ENCODE data around the gene RAPGEF4.

RAPGEF4 gene

DNA sequence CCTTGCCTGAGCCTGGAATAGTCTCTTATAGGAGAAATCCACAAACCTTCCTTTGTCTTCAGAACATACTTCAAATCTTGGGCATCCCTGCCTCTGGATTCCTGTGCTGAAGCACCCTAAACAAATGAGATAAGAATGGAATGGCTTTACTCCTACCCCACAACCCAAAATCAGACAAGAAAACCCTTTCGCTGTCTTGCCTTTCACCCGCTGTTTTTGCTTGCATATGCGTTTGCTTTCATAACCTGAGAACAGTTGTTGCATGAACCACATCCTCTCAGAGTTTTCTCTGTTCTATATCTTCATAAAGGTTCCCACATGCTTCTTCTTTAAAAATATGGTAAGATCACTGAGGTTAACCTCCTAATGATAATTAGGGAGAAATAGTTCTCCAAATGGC, 207.9 kb downstream of the RAPGEF4 start:
- H3K79me2 ChIP-seq (ENCODE audit: control insufficient read depth, low read length), result no peaks in the 10 kb centered on the region
- H3K9me2 ChIP-seq (replicated peaks; ENCODE audit: control insufficient read depth, low read length), result no peaks in the 10 kb centered on the region
- no peak overlapping the region for H3K4me2 ChIP-seq (ENCODE audit: low read length)
- H3K4me1 ChIP-seq (ENCODE audit: control insufficient read depth, low read length), result no peaks in the 10 kb centered on the region
- no peaks in the 10 kb centered on the region for H3K36me3 ChIP-seq (ENCODE audit: control insufficient read depth, low read length)
- H3K9me3 ChIP-seq (ENCODE audit: control insufficient read depth, insufficient read depth, low read length), result no peaks in the 10 kb centered on the region
- no peak overlapping the region for H3K27ac ChIP-seq (ENCODE audit: low read depth, low read length)
- no peaks in the 10 kb centered on the region for H4K20me1 ChIP-seq (ENCODE audit: control insufficient read depth, insufficient read depth, low read depth, low read length)
- H3K27me3 ChIP-seq (ENCODE audit: control insufficient read depth, low read length), result peaks cover 19% of the 10 kb centered on the region
- no peak overlapping the region for H3K4me3 ChIP-seq (ENCODE audit: low read length)
- no peaks in the 10 kb centered on the region for H3F3A ChIP-seq (ENCODE audit: control insufficient read depth, insufficient read depth)
- no peak for TF ChIP-seq EZH2phosphoT487 (IDR thresholded peaks at IDR 0.05; ENCODE audit: borderline replicate concordance, low read length)
- TF ChIP-seq, protein P1, sequence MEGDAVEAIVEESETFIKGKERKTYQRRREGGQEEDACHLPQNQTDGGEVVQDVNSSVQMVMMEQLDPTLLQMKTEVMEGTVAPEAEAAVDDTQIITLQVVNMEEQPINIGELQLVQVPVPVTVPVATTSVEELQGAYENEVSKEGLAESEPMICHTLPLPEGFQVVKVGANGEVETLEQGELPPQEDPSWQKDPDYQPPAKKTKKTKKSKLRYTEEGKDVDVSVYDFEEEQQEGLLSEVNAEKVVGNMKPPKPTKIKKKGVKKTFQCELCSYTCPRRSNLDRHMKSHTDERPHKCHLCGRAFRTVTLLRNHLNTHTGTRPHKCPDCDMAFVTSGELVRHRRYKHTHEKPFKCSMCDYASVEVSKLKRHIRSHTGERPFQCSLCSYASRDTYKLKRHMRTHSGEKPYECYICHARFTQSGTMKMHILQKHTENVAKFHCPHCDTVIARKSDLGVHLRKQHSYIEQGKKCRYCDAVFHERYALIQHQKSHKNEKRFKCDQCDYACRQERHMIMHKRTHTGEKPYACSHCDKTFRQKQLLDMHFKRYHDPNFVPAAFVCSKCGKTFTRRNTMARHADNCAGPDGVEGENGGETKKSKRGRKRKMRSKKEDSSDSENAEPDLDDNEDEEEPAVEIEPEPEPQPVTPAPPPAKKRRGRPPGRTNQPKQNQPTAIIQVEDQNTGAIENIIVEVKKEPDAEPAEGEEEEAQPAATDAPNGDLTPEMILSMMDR (IDR thresholded peaks at IDR 0.05; ENCODE audit: low read depth, low read length, poor library complexity, severe bottlenecking), result no peak

DNA sequence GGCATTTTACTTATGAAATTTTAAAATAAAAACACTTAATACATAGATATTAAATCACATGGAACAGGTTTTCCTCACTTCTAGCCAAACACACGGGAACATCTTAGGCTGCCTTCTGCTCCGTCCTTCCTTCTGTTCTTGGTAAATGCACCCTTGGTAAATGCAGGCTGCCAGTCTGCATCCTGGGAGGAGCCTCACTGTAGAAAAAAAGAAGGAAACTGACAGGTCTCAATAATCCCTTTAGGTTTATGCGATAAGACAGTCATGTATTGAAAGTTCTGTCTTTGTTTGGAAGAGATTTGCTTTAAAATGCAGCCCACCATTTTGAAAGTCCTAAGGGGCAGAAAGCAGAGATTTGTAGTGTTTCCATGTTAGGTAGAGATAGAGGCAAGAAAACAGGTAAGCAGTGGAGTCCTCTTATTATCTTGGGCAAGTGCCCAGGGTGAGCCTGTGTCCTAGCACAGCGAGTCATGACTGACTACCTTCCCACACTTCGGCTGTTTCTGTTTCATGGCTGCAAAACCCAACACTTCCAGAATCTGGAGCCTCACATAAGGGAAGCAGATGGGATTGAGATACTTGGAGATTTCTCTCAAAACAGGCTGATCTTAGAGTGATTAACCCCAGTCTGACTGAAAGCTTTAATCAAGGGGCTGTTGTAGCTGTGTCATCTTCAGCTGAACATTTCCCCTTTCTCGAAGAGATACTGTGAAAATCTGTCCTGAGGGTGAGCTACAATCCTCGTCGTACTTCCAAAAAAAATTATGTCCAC, 208.6 kb downstream of the RAPGEF4 start:
- no peaks in the 10 kb centered on the region for H3F3A ChIP-seq (ENCODE audit: control insufficient read depth, insufficient read depth)
- H3K36me3 ChIP-seq (ENCODE audit: control insufficient read depth, low read length), result no peaks in the 10 kb centered on the region
- H3K79me2 ChIP-seq (ENCODE audit: control insufficient read depth, low read length), result no peaks in the 10 kb centered on the region
- peaks cover 17% of the 10 kb centered on the region for H3K27me3 ChIP-seq (ENCODE audit: control insufficient read depth, low read length)
- H3K4me1 ChIP-seq (ENCODE audit: control insufficient read depth, low read length), result no peaks in the 10 kb centered on the region
- no peak for TF ChIP-seq EZH2phosphoT487 (IDR thresholded peaks at IDR 0.05; ENCODE audit: borderline replicate concordance, low read length)
- TF ChIP-seq, protein P1 (IDR thresholded peaks at IDR 0.05; ENCODE audit: low read depth, low read length, poor library complexity, severe bottlenecking), result no peak
- no peaks in the 10 kb centered on the region for H3K9me3 ChIP-seq (ENCODE audit: control insufficient read depth, insufficient read depth, low read length)
- H4K20me1 ChIP-seq (ENCODE audit: control insufficient read depth, insufficient read depth, low read depth, low read length), result no peaks in the 10 kb centered on the region
- H3K4me2 ChIP-seq (ENCODE audit: low read length), result no peak overlapping the region
- no peak overlapping the region for H3K4me3 ChIP-seq (ENCODE audit: low read length)
- no peak overlapping the region for H3K27ac ChIP-seq (ENCODE audit: low read depth, low read length)
- H3K9me2 ChIP-seq (replicated peaks; ENCODE audit: control insufficient read depth, low read length), result no peaks in the 10 kb centered on the region

DNA sequence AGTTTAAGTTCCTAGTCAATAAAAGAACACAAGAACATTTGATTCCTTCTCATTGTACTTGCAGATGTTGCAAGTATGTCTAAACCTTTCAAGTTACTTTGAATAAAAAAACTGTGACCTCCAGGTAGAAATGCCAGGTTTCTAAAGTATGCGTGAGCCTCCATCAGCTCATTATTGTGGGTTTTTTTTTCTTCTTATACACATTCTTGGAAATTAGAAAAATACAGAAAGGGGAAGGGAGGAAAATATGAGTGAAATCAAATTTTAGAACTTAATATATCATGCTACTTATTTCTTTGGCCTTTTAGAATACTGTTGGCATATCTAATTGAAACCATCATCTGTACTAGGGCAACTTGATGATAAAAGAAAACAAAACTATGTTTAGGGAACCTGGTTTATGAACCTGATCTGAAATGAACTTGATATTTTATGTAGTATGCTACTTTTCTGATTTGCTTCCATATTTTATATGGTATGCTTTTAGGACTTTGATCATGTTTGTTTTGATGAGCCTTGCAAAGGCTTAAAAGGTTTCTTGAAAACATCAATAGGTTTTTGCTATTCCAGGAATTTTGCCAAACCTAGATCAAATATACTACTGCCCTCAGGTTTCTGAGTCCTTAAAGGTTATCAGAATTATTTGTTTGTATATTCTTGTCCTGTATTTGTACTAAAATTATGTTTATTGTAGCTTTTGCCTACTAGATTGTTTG, 209.3 kb downstream of the RAPGEF4 start:
- Histone ChIP-seq H3K9me2 (replicated peaks; ENCODE audit: control insufficient read depth, low read length) (no peaks in the 10 kb centered on the region), H3K4me3 (ENCODE audit: low read length) (no peak overlapping the region), H3K4me2 (ENCODE audit: low read length) (no peak overlapping the region), H3K4me1 (ENCODE audit: control insufficient read depth, low read length) (no peaks in the 10 kb centered on the region), H3F3A (ENCODE audit: control insufficient read depth, insufficient read depth) (no peaks in the 10 kb centered on the region), H3K27me3 (ENCODE audit: control insufficient read depth, low read length) (peaks cover 15% of the 10 kb centered on the region), H3K27ac (ENCODE audit: low read depth, low read length) (no peak overlapping the region), H3K36me3 (ENCODE audit: control insufficient read depth, low read length) (no peaks in the 10 kb centered on the region), H3K79me2 (ENCODE audit: control insufficient read depth, low read length) (no peaks in the 10 kb centered on the region), H4K20me1 (ENCODE audit: control insufficient read depth, insufficient read depth, low read depth, low read length) (no peaks in the 10 kb centered on the region), H3K9me3 (ENCODE audit: control insufficient read depth, insufficient read depth, low read length) (no peaks in the 10 kb centered on the region)
- TF ChIP-seq, protein P1 (IDR thresholded peaks at IDR 0.05; ENCODE audit: low read depth, low read length, poor library complexity, severe bottlenecking), result no peak
